Right lobe of liver (tissue), 6 donors: Measurements from ENCODE around the gene ATP1B2. TPM values are rescaled to one million over a fixed set of nuclear protein-coding genes. Genes with fewer than 3 reads are reported as not detected.

Experiments used
- ATAC-seq, 4 donors: fragments of 200-7000 bp; cut with Tn5 transposase; one replicate each; pipeline ENCODE4 v1.9.1; 2020; ENCODE audit warnings: mild to moderate bottlenecking in 4 of 4, moderate library complexity in 4 of 4
- DNase-seq, 3 donors: peaks; one replicate each; pipeline ENCODE4 v3.0.0-alpha.2; 2020
- H3K27ac ChIP-seq, 3 donors: fragments of 200-600 bp; one replicate each; pipeline ENCODE4 v1.8.0; 2022
- H3K27me3 ChIP-seq, 2 donors: fragments of 200-600 bp; one replicate each; pipeline ENCODE4 v1.8.0; 2022
- H3K36me3 ChIP-seq, 4 donors: fragments of 200-600 bp; sonication (generic) in 1 of 4; one replicate each; pipeline versions ENCODE4 v1.5.1 to v1.8.0; 2017 to 2022; ENCODE audit warnings: control low read depth in 1 of 4
- H3K4me1 ChIP-seq, 4 donors: fragments of 200-600 bp; sonication (generic) in 1 of 4; one replicate each; pipeline versions ENCODE4 v1.5.1 to v1.8.0; 2017 to 2022; ENCODE audit warnings: control low read depth in 1 of 4
- H3K4me3 ChIP-seq, 3 donors: fragments of 200-600 bp; one replicate each; pipeline ENCODE4 v1.8.0; 2022
- H3K9me3 ChIP-seq, 4 donors: fragments of 200-600 bp; sonication (generic) in 1 of 4; one replicate each; pipeline versions ENCODE4 v1.5.1 to v1.8.0; 2017 to 2022; ENCODE audit warnings: control low read depth in 1 of 4
- CTCF ChIP-seq, 4 donors: fragments of 200-600 bp in 3 of 4; fragments of 450-650 bp in 1 of 4; IDR thresholded peaks; one replicate each; pipeline versions ENCODE4 v1.5.1 to v1.8.0; 2016 to 2022; ENCODE audit warnings: antibody characterized with exemption in 4 of 4, mild to moderate bottlenecking in 2 of 4
- POLR2A ChIP-seq: fragments of 450-650 bp; IDR thresholded peaks from one replicate; pipeline ENCODE4 v1.6.1; 2017; ENCODE audit warnings: antibody characterized with exemption, mild to moderate bottlenecking
- WGBS: methylation state at CpG from one replicate; pipeline ENCODE4 v1.1.6; 2018; ENCODE audit warnings: low coverage, low lambda C conversion rate; ENCODE audit not compliant: insufficient coverage; ENCODE audit errors: missing lambda C conversion rate; 5-methylcytosine and 5-hydroxymethylcytosine counted together
- intact Hi-C, 2 donors: fragments of 100-400 bp; cut with DNase I; formaldehyde crosslinking; loops; one replicate each; pipeline versions ENCODE4 v1.11.2 to v1.14.1; 2022
- total RNA-seq, 6 experiments: library from RNA; depleted of rRNA in 2 of 6; stranded (reverse); fragments of >200 nt in 2 of 6; fragmentation: NEBNext Ultra II Directional in 3 of 6; extraction: Animal tissue kit (Norgen Biotek cat#: 25700) in 3 of 6; gene quantifications; one replicate each; pipeline versions ENCODE4 v1.1.0 to v1.2.4, GENCODE V29; 2016 to 2023
- donor health status: DM: no; HTN: yes; CAD: no.
- donor health status: DM: no; HTN: no; CAD: no.
- donor health status: DM: no; HTN: no; CAD: no.
- donor health status: DM: no; HTN: yes; CAD: no.
- donor health status: DM: no; HTN: yes; CAD: no.

ATP1B2 gene
- total RNA-seq, 6 experiments from 2014 or later = 0.43 to 1.7 (median 0.91) TPM

- peaks cover 0 to 48% (median 20%) of the 10 kb centered on the region in 4 donors for H3K4me1 ChIP-seq
- H3K4me3 ChIP-seq = peak overlapping the region in 1 of 3 donors; percentile 26
- no peaks in the 10 kb centered on the region for H3K9me3 ChIP-seq
- ATAC-seq (peak; percentile 37 to 57 (median 52)), DNase-seq (peak; percentile 80 to 90 (median 88))
- 18% methylated on average over 4 of the region's 11 CpGs for WGBS
- no peaks in the 10 kb centered on the region for H3K27me3 ChIP-seq
- H3K27ac ChIP-seq = peak overlapping the region in 2 of 3 donors; percentile 77
- intact Hi-C loops = loop anchor here (10.0 kb wide), 1 partner anchor 53 kb away; the partner anchor contains the start of genes TP53 (in 2 of the 2) and WRAP53 (in 2 of the 2)
- H3K36me3 ChIP-seq = no peaks in the 10 kb centered on the region
- TF ChIP-seq CTCF (IDR thresholded peaks at IDR 0.05) (no peak), POLR2A (no peak)
Measured at GRCh38 chr17:7631398-7632380, 19.0 kb upstream of the ATP1B2 start.

- H3K4me3 ChIP-seq = no peak overlapping the region
- TF ChIP-seq CTCF (IDR thresholded peaks at IDR 0.05) (peak; percentile 41 to 51 (median 44)), POLR2A (no peak)
- H3K36me3 ChIP-seq = no peaks in the 10 kb centered on the region
- peaks cover 0 to 47% (median 19%) of the 10 kb centered on the region in 4 donors for H3K4me1 ChIP-seq
- intact Hi-C loops = loop anchor here (10.0 kb wide), 1 partner anchor 52 kb away; the partner anchor contains the start of genes TP53 (in 2 of the 2) and WRAP53 (in 2 of the 2)
- 48% methylated on average over 6 of the region's 6 CpGs for WGBS
- no peaks in the 10 kb centered on the region for H3K27me3 ChIP-seq
- peak overlapping the region in 2 of 3 donors; percentile 77 for H3K27ac ChIP-seq
- ATAC-seq = peak; percentile 29 to 43 (median 32)
- peak in 2 of 3 donors; percentile 56 to 59 for DNase-seq
- no peaks in the 10 kb centered on the region for H3K9me3 ChIP-seq
Measured at GRCh38 chr17:7632492-7632894, 18.2 kb upstream of the ATP1B2 start.

DNA sequence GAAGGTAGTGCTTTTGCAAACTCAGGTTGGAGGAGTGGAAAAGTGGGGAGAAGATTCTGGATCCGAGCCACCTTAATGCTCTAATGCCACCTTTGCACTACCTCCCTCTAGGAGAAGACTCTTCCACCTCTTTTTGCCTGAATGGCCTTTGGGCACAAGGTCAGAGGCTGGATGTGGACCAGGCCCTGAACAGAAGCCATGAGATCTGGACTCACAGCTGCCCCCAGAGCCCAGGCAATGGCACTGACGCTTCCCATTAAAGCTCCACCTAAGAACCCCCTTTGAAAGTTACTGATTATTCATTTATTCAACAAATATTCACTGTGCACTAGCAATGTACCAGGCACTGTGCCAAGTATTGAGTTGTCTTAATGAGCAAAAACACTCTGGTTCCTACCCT lies 17.6 kb upstream of the ATP1B2 start:
- peak overlapping the region in 2 of 3 donors; percentile 77 for H3K27ac ChIP-seq
- ATAC-seq = peak; percentile 53 to 66 (median 60)
- peak; percentile 51 to 79 (median 78) for DNase-seq
- TF ChIP-seq CTCF (IDR thresholded peaks at IDR 0.05) = peak in 3 of 4 donors; percentile 25 to 32 (median 30)
- TF ChIP-seq POLR2A = no peak
- peaks cover 0 to 46% (median 18%) of the 10 kb centered on the region in 4 donors for H3K4me1 ChIP-seq
- intact Hi-C loops = loop anchor here (10.0 kb wide), 1 partner anchor 52 kb away; the partner anchor contains the start of genes TP53 (in 2 of the 2) and WRAP53 (in 2 of the 2)
- 25% methylated on average over 2 of the region's 2 CpGs for WGBS
- H3K27me3 ChIP-seq = no peaks in the 10 kb centered on the region
- no peaks in the 10 kb centered on the region for H3K36me3 ChIP-seq
- H3K9me3 ChIP-seq = no peaks in the 10 kb centered on the region
- no peak overlapping the region for H3K4me3 ChIP-seq

DNA sequence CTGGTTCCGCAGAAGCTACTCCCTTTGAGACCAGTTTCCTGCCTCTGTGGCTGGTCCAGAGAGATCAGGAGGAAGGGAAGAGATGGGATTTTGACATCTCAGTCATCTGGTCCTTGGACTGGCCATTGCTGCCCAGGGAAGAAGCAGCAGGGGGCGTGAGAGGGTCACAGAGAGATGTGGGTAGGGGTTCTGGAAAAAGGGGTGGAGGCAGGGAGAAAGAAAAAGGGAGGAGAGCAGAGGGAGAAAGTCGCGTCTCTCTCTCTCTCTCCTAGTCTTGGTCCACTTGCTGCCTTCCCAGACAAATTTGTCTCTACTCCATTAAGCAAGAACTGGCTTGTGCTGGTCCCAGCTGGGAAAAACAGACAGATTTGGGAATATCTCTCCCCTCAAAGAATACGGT lies 16.3 kb upstream of the ATP1B2 start:
- H3K27ac ChIP-seq = no peak overlapping the region
- peaks cover 0 to 41% (median 16%) of the 10 kb centered on the region in 4 donors for H3K4me1 ChIP-seq
- ATAC-seq (peak in 1 of 4 donors; percentile 9), DNase-seq (peak in 1 of 3 donors; percentile 53)
- H3K9me3 ChIP-seq = no peaks in the 10 kb centered on the region
- no peaks in the 10 kb centered on the region for H3K27me3 ChIP-seq
- no peaks in the 10 kb centered on the region for H3K36me3 ChIP-seq
- TF ChIP-seq POLR2A = no peak
- TF ChIP-seq CTCF (IDR thresholded peaks at IDR 0.05) = peak; percentile 20 to 48 (median 43)
- no peak overlapping the region for H3K4me3 ChIP-seq
- intact Hi-C loops = loop anchor here (10.0 kb wide), 1 partner anchor 50 kb away; the partner anchor contains the start of genes TP53 (in 2 of the 2) and WRAP53 (in 2 of the 2)
- 17% methylated on average over 3 of the region's 5 CpGs for WGBS
